ENCODE data around the gene TFAM. TPM values are rescaled to one million over a fixed set of nuclear protein-coding genes. Genes with fewer than 3 reads are reported as not detected.

The TFAM gene
- total and polyA plus RNA-seq, 2 experiments from 2014 or later: 20.0 to 20.6 TPM

DNA sequence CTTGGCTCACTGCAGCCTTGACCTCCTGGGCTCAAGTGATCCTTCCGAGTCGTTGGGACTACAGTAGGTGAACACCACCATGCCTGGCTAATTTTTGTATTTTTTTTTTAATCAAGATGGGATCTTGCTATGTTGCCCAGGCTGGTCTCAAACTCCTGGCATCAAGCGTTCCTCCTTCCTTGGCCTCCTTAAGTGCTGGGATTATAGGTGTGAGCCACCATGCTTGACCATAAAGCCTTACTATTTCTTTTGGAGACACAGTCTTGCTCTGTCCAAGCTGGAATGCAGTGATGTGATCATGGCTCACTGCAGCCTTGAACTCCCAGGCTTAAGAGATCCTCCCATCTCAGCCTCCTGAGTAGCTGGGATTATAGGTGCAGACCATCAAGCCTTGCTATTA is 12.6 kb downstream of the TFAM start:
- Histone ChIP-seq H4K20me1 (ENCODE audit: insufficient read depth) (no peaks in the 10 kb centered on the region), H3K9ac (no peak overlapping the region), H3K79me2 (ENCODE audit: insufficient read depth) (no peaks in the 10 kb centered on the region), H3K27me3 (replicated peaks; ENCODE audit: insufficient read depth) (no peaks in the 10 kb centered on the region), H3K27ac (no peak overlapping the region), H3K4me2 (ENCODE audit: unreplicated experiment) (no peak overlapping the region), H3K4me3 (no peak overlapping the region), H3F3A (ENCODE audit: insufficient read depth) (peaks cover 27% of the 10 kb centered on the region), H3K9me3 (ENCODE audit: low read depth) (no peaks in the 10 kb centered on the region), H2AFZ (no peak overlapping the region), H3K36me3 (ENCODE audit: low read depth) (peaks cover 28% of the 10 kb centered on the region), H3K4me1 (ENCODE audit: insufficient read depth) (peaks cover 12% of the 10 kb centered on the region), H3K9me2 (ENCODE audit: insufficient read depth) (no peaks in the 10 kb centered on the region)
- no peak for DNase-seq
- 92 to 94% methylated on average over 3 of the region's 3 CpGs for WGBS, 2 experiments (ENCODE audit: low coverage in 1 of 2, low lambda C conversion rate in 2 of 2, missing lambda C conversion rate in 2 of 2)
- TF ChIP-seq EZH2 (IDR thresholded peaks at IDR 0.05; ENCODE audit: insufficient read depth, poor library complexity, severe bottlenecking) (no peak), EZH2phosphoT487 (IDR thresholded peaks at IDR 0.05; ENCODE audit: insufficient read depth, low read depth) (no peak)
- in situ Hi-C loops (cut with MboI): no loop called here

DNA sequence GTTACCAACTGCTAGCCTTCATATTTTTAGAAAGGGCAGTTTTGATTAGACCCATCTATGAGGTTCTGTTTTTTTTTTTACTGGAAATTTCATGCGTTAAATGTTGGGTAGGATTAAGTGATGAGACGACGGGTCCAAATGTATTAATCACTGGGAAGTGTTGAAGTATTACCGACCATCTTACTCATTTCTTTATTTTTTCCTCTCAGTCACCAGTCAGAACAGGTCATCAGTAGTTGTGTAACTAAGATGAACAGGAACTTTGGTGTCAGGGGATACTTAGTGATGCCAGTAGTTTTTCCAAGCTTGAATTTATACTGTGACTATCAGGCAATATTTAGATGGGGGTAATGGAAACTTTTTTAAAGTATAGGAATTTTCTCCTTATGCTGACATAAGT is 14.2 kb downstream of the TFAM start:
- H3K36me3 ChIP-seq (ENCODE audit: low read depth): peaks cover 22% of the 10 kb centered on the region
- H3K4me2 ChIP-seq (ENCODE audit: unreplicated experiment): peak overlapping the region; percentile 17
- peak; percentile 84 for DNase-seq
- H3K9me3 ChIP-seq (ENCODE audit: low read depth): no peaks in the 10 kb centered on the region
- no peaks in the 10 kb centered on the region for H3K27me3 ChIP-seq (replicated peaks; ENCODE audit: insufficient read depth)
- WGBS, 2 experiments (ENCODE audit: low coverage in 1 of 2, low lambda C conversion rate in 2 of 2, missing lambda C conversion rate in 2 of 2): 1 to 2% methylated on average over 4 of the region's 4 CpGs
- H3F3A ChIP-seq (ENCODE audit: insufficient read depth): peaks cover 27% of the 10 kb centered on the region
- H3K9ac ChIP-seq: 0 out of 2 replicates have a peak overlapping the region, but pooled peaks have one; percentile 8
- peaks cover 12% of the 10 kb centered on the region for H3K4me1 ChIP-seq (ENCODE audit: insufficient read depth)
- H3K9me2 ChIP-seq (ENCODE audit: insufficient read depth): no peaks in the 10 kb centered on the region
- no peaks in the 10 kb centered on the region for H3K79me2 ChIP-seq (ENCODE audit: insufficient read depth)
- H3K27ac ChIP-seq: peak overlapping the region; percentile 14
- TF ChIP-seq EZH2 (IDR thresholded peaks at IDR 0.05; ENCODE audit: insufficient read depth, poor library complexity, severe bottlenecking) (no peak), EZH2phosphoT487 (IDR thresholded peaks at IDR 0.05; ENCODE audit: insufficient read depth, low read depth) (peak; percentile 69; the same call in 1 of the 2 replicates)
- no peak overlapping the region for H3K4me3 ChIP-seq
- in situ Hi-C loops (cut with MboI): no loop called here
- no peak overlapping the region for H2AFZ ChIP-seq
- no peaks in the 10 kb centered on the region for H4K20me1 ChIP-seq (ENCODE audit: insufficient read depth)

DNA sequence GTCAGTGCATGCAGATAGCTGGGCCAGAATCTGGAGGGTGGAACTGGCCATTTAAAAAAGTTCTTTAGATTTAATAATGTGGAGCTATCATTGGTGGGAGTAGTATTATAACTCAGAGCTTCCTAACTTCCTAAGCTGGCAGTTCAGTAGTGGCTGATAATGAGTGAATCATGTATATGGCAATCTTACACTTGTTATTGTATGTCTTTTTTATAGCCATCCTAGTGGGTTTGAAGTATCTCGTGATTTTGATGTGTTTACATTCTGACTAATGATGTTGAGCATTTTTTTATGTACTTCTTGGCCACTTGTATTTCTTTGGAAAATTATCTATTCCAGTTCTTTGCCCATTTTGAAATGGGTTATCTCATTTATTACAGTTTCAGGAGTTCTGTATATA is 15.4 kb downstream of the TFAM start:
- H3K9ac ChIP-seq: no peak overlapping the region
- H3K9me2 ChIP-seq (ENCODE audit: insufficient read depth): no peaks in the 10 kb centered on the region
- TF ChIP-seq EZH2 (IDR thresholded peaks at IDR 0.05; ENCODE audit: insufficient read depth, poor library complexity, severe bottlenecking) (no peak), EZH2phosphoT487 (IDR thresholded peaks at IDR 0.05; ENCODE audit: insufficient read depth, low read depth) (no peak)
- H3K27me3 ChIP-seq (replicated peaks; ENCODE audit: insufficient read depth): no peaks in the 10 kb centered on the region
- H2AFZ ChIP-seq: no peak overlapping the region
- H3F3A ChIP-seq (ENCODE audit: insufficient read depth): peaks cover 27% of the 10 kb centered on the region
- H3K4me2 ChIP-seq (ENCODE audit: unreplicated experiment): no peak overlapping the region
- WGBS, 2 experiments (ENCODE audit: low coverage in 1 of 2, low lambda C conversion rate in 2 of 2, missing lambda C conversion rate in 2 of 2): 3 to 14% methylated on average over 1 of the region's 1 CpG
- H3K36me3 ChIP-seq (ENCODE audit: low read depth): peaks cover 10% of the 10 kb centered on the region; the same call in 1 of the 2 replicates
- in situ Hi-C loops (cut with MboI): loop anchor here (25.0 kb wide), 4 partner anchors 237 to 1212 kb away; no protein-coding TSS in a partner anchor
- H3K79me2 ChIP-seq (ENCODE audit: insufficient read depth): no peaks in the 10 kb centered on the region
- H3K4me3 ChIP-seq: no peak overlapping the region
- peak; percentile 28 for DNase-seq
- no peak overlapping the region for H3K27ac ChIP-seq
- H4K20me1 ChIP-seq (ENCODE audit: insufficient read depth): no peaks in the 10 kb centered on the region
- H3K9me3 ChIP-seq (ENCODE audit: low read depth): no peaks in the 10 kb centered on the region
- peaks cover 12% of the 10 kb centered on the region for H3K4me1 ChIP-seq (ENCODE audit: insufficient read depth)

DNA sequence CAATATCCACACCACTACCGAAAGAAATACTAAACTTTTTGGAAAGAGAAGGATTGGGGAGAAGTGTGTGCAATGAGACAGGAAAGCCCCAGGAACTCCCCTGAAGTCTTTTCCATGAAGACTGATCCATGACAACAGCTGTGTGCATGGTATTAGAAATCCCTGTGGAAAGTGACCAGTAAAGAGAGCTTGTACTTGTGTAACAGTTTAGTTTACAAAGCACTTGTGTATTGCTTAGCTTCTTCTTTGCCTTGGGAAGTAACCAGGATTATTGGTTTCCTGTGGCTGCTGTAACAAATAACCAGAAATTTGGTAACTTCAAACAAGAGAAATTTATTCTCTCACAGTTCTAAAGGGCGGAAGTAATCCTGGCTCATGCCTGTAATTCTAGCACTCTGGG is 18.8 kb downstream of the TFAM start:
- peaks cover 9% of the 10 kb centered on the region; the same call in 1 of the 2 replicates for H3F3A ChIP-seq (ENCODE audit: insufficient read depth)
- DNase-seq: no peak
- in situ Hi-C loops (cut with MboI): loop anchor here (25.0 kb wide), 4 partner anchors 233 to 1208 kb away; no protein-coding TSS in a partner anchor
- no peak overlapping the region for H3K4me2 ChIP-seq (ENCODE audit: unreplicated experiment)
- no peaks in the 10 kb centered on the region for H3K9me2 ChIP-seq (ENCODE audit: insufficient read depth)
- no peaks in the 10 kb centered on the region for H3K79me2 ChIP-seq (ENCODE audit: insufficient read depth)
- no peaks in the 10 kb centered on the region for H3K27me3 ChIP-seq (replicated peaks; ENCODE audit: insufficient read depth)
- WGBS, 2 experiments (ENCODE audit: low coverage in 1 of 2, low lambda C conversion rate in 2 of 2, missing lambda C conversion rate in 2 of 2): 94 to 100% methylated on average over 2 of the region's 2 CpGs
- no peak overlapping the region for H3K4me3 ChIP-seq
- no peaks in the 10 kb centered on the region for H4K20me1 ChIP-seq (ENCODE audit: insufficient read depth)
- peaks cover 9% of the 10 kb centered on the region for H3K4me1 ChIP-seq (ENCODE audit: insufficient read depth)
- no peak for TF ChIP-seq EZH2 (IDR thresholded peaks at IDR 0.05; ENCODE audit: insufficient read depth, poor library complexity, severe bottlenecking)
- no peak for TF ChIP-seq EZH2phosphoT487 (IDR thresholded peaks at IDR 0.05; ENCODE audit: insufficient read depth, low read depth)
- H3K9me3 ChIP-seq (ENCODE audit: low read depth): no peaks in the 10 kb centered on the region
- H3K36me3 ChIP-seq (ENCODE audit: low read depth): no peaks in the 10 kb centered on the region
- no peak overlapping the region for H2AFZ ChIP-seq
- H3K27ac ChIP-seq: no peak overlapping the region
- H3K9ac ChIP-seq: no peak overlapping the region
